ENCODE results near the gene CPED1.
"Not testable (repeated sequence)": the region's sequence is repeated elsewhere in the genome, so short reads cannot be mapped to it uniquely, and the experiment has no call there.

Gene CPED1

GRCh38 chr7:121075424-121075841 is 86.9 kb downstream of the CPED1 start:
- DNase-seq, result not testable (repeated sequence)

DNA sequence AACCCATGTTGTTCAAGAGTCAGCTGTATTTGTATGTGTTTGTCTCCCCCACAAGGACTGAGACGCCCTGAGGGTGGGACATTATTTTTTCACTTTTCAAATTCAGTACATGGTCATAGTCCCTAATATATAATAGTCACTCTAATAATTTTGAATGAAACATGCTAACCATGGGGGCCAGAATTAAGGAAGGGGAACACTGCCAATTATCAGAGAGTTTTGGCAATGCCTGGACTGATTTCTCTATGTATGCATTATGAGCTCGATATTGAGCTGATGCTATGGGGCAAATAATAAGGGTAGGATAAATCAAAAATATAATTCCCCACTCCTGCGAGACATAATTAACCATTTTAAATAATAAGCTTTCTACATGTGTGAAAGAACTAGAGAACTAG is 87.4 kb downstream of the CPED1 start:
- DNase-seq, result no peak

GRCh38 chr7:121076350-121077164 is 88.0 kb downstream of the CPED1 start:
- no peak for DNase-seq

GRCh38 chr7:121077165-121077630 is 88.7 kb downstream of the CPED1 start:
- no peak for DNase-seq

DNA sequence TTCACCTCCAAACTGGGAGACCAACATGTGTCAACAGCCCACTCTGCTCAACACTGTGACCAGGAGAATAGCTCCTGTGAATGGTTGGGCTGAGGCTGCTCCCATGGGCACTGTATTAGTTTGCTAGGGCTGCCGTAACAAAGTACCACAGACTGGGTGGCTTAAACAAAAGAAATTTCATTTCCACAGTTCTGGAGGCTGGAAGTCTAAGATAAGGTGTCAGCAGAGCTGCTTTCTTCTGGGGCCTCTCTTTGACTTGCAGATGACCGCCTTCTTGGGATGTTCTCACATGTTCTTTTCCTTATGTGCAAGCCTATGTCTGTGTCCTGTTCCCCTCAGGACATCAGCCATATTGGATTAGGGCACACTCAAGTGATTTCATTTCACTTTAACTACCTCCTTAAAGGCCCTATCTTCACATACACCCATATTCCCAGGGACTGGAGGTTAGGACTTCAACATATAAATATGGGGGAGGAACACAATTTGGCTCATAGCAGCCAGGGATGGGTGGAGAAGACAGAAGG is 90.3 kb downstream of the CPED1 start:
- DNase-seq, result no peak

DNA sequence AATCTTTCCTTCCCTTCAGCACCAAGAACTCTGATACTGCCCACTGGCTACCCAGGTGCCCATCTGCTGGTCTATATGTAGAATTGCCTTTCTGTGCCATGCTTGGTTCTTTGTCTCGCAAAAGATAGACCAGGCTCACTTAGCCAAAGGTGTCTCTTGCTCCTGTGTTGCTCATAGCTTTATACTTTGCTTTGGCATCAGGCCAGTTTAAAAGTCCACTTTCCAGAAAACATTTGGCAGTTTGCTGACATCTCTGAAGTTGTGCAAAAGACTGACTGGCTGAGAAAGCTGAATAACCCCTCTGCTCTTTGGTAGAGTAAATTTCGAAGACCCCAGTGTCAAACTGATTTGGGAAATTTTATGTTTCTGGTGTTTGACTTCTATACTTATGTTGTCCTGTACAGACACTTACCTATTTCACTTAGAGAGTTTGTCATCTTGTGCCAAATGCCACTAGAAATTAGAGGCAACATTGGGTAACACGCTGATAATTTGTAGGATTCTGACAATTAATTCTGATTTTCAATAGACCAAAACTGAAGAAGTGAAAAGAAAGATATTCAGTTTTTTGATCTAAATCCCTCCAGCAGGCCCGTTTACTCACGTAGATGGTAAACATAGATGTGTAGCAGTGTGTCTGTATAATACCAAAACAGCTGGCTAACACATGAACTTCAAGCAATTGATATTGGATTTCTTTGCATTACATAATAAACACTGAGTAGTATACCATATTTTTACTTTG is 91.1 kb downstream of the CPED1 start:
- DNase-seq, result no peak

DNA sequence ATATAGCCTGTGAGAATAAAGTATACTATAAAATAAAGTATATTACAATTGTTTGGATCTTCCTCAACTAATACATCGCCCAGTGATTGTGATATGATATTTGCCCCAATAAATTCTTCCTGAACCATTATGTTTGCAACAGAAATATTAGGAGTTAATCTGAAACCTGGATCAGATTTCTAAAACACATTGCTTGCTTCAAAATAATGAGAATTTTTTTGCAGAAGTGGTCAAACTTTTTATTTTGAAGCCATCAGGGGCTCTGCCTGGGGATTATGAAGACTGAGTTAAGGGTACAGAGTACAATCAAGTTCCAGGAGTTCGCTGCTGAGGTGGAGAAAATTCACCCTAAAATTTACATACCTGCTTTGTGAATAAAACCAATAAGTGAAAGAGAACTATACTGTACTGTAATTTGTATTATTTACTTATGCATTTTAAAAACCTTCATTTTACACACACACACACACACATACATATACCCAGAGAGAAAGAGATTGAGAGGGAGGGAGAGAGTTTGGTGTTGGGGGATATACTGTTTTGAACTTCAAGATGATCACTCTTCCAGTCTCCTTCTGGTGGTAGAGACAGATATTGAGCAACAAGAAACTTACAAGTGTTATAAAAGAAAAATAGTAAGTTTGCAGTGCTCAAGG is 91.9 kb downstream of the CPED1 start:
- DNase-seq, result no peak

GRCh38 chr7:121080913-121081326 is 92.4 kb downstream of the CPED1 start:
- DNase-seq, result no peak

DNA sequence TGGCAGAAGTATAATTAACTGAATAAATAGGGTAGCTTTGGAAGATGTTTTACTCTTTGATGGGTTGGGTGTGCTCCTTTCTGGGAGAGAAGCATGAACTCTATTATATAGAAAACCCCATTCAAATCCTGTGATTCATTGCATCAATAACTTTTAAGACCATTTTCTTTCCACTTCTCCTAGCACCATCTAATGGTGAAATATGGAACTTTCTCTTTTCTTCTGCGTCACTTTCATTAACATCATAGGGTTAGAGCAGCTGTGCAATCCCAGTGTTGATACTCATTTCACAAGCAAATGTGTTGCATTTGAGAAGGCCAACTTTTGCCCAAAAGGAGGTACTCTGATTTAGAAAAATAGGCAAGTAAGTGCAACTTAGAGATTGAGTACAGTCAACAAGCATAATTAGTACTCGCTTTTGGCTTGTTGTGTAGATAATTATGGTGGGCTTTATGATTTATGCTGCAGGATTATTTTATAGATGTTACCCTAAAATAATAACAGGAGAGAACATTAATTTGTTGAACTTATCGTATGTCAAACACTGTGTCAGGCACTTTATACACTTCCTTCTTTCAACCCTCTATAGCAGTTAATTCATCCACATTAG is 92.9 kb downstream of the CPED1 start:
- no peak for DNase-seq

- no peak for DNase-seq
Measured at GRCh38 chr7:121082400-121083101, 94.0 kb downstream of the CPED1 start.

DNA sequence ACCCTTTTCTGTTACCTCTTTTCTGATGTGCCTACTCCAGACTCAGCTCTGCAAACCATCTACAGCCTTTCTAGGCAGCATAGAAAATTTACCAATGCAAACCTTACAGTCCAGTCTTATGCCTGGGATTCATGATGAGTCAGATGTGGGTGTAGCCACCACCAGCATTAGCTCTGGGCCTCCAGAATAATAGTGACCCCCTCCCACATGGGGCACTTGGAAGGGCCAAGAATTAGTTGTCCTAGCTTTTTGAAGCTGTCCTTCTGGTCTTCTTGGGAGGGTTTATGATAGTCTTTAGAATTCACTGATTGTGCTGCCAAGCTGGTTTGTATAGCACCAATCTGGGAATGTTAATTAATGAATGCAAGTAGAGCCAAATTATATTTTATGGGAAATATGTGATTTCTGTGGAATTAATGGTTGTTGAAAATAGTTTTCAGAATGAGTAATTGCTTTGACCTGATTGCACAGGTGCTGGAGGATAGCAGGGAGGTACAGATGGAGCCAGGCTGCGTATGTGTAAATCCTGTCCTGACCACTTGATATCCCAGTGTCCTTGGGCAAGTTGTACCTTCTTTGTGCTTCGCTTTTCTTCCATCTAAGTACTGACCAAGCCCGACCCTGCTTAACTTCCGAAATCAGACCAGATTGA is 94.8 kb downstream of the CPED1 start:
- DNase-seq, result no peak

DNA sequence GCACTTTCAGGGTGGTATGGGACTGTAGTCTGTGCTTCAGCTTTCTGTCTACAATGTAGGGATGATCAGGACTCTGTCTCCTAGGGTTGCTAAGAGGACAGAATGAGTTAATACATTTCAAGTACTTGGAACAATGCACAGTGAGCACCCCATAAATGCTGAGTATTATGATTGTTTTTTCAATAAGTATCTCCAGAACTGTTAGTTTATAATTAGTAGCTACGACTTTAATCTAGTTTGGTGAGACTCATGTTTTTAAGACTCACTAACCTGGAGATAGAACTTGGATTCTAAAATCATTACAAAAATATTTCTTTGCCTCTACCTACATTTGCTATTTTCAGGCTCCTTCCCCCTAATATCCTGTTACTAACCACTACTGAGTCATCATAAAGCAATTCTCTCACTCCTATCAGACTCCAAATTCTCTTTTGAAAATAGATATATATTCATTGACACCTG is 95.3 kb downstream of the CPED1 start:
- DNase-seq, result no peak

- no peak for DNase-seq
Measured at GRCh38 chr7:121084256-121084655, 95.7 kb downstream of the CPED1 start.

DNA sequence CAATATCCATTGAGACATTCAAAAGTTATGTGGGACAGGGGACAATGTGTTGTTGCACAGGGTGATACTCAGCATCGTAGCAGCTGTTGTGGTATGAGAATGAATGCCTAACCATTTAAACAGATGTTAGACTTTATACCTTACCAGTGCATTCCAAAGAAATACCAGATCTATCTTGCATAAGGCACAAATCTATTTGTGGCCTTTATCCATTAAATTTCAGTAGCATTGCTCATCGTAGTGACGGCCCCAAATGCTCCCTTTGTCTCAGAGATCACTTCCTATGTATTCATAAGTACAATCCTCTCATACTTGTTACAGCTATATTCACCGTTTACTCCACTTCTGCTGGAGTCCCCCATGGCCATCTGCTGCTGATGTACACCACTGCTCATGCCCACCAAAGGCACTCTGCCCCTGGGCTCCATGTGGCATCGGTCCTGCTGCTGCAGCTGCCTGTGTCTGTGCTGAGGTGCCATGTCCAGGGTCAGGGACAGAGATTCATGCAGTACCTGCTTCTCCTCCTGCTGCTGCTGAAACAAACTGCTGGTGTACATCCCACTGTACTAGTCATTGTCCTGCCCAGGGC is 96.3 kb downstream of the CPED1 start:
- no peak for DNase-seq

DNA sequence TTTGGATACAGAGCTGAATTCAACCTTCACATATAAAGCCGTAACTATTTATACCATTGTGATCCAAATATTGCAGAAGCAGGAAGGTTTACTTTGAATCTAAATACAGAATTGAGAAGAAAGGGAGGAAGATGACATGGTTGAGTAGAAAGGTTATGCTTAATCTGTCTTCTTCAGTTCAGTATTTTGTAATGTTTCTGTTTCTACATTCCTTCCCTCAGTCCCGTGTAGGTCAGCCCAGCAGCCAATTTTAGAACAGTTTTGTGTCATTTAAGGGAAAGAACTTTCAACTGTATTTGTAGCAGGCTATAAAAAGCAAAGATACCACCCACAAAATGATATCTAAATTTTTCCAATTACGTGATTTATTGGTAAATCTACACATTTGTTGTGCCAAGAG is 97.4 kb downstream of the CPED1 start:
- DNase-seq, result no peak

DNA sequence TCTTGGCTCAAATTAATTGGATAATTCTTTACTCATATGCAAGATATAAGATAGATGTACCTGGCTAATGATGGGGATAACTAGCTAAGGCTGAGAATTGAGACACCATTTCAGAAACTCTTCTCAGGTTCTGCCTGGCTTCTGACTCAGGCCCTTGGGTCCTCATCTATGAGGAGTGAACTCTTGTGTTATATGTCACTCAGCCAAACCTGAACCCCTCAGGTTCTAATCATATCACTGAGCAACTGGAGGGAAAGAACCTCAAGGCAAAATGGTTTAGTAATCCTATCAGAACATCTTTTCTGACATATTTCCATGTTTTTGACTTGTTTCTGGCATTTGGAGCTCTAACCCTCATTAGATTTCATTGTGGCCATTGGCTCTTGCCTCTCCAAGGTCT is 100.4 kb downstream of the CPED1 start:
- DNase-seq, result no peak

DNA sequence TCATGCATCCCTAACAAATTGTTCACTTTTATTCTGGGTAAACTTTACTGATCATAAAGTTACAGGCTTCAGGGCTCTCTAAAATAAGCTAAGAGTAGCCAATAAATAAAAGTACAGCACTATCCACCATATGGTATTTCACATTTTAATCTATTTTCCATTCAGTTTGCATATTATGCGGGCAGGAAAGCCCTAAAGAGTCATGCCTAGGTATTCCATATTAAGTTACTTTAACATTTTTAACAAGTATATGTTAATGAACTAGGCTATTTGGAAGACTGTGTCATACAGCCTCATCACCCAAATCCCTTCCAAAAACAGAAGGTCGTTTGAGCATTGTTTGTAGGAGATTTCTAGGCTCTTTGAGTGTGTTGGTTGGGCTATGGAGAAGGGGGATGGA is 106.3 kb downstream of the CPED1 start:
- no peak for DNase-seq

- DNase-seq, result no peak
Measured at GRCh38 chr7:121097577-121097976, 109.1 kb downstream of the CPED1 start.

- DNase-seq, result no peak
Measured at GRCh38 chr7:121099572-121099971, 111.1 kb downstream of the CPED1 start.

- no peak for DNase-seq
Measured at GRCh38 chr7:121101083-121101482, 112.6 kb downstream of the CPED1 start.

DNA sequence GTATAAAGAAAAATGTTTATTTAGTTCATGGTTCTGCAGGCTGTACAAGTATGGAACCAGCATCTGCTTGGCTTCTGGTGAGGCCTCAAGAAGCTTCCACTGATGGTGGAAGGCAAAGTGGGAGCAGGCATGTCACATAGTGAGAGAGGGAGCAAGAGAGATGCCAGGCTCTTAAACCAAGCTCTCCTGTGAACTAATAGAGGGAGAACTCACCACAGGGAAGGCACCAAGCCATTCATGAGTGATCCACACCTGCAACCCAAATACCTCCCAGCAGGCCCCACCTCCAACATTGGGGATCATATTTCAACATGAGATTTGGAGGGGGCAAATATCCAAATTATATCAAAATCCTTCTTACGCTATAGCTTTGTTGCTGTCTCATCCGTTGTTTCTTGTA is 113.1 kb downstream of the CPED1 start:
- DNase-seq, result no peak
